Esophagus squamous epithelium (tissue), 5 donors: Measurements from ENCODE around the gene ZRANB3. TPM values are rescaled to one million over a fixed set of nuclear protein-coding genes. Genes with fewer than 3 reads are reported as not detected.

Source experiments
- DNase-seq: peaks from one replicate; lab custom pipeline; 2025; lab: John Stamatoyannopoulos, UW
- H3K27ac ChIP-seq, 4 donors: fragments of 200-600 bp; sonication (generic); one replicate each; pipeline ENCODE4 v1.5.1; 2016 to 2019; ENCODE audit warnings: mild to moderate bottlenecking in 1 of 4
- H3K27me3 ChIP-seq, 4 donors: fragments of 200-600 bp; sonication (generic); 1 replicate in 3 of 4; 2 replicates in 1 of 4; pipeline versions ENCODE4 v1.5.1 to v1.6.0; 2017 to 2021; ENCODE audit warnings: antibody characterized with exemption in 1 of 4
- H3K36me3 ChIP-seq, 3 donors: fragments of 200-600 bp; sonication (generic); one replicate each; pipeline ENCODE4 v1.5.1; 2016 to 2019
- H3K4me1 ChIP-seq, 3 donors: fragments of 200-600 bp; sonication (generic); one replicate each; pipeline ENCODE4 v1.5.1; 2017 to 2019
- H3K4me3 ChIP-seq, 4 donors: fragments of 200-600 bp; sonication (generic); 1 replicate in 3 of 4; 2 replicates in 1 of 4; pipeline ENCODE4 v1.5.1; 2016 to 2019; ENCODE audit warnings: mild to moderate bottlenecking in 2 of 4, moderate library complexity in 1 of 4
- H3K9me3 ChIP-seq, 3 donors: fragments of 200-600 bp; sonication (generic); one replicate each; pipeline ENCODE4 v1.5.1; 2016 to 2019
- CTCF ChIP-seq, 6 experiments: fragments of 450-650 bp in 4 of 6; fragments of 200-600 bp in 2 of 6; sonication (generic) in 2 of 6; IDR thresholded peaks; one replicate each; pipeline ENCODE4 v1.5.1; 2016 to 2019; ENCODE audit warnings: antibody characterized with exemption in 6 of 6, mild to moderate bottlenecking in 4 of 6, moderate library complexity in 4 of 6
- POLR2A ChIP-seq, 4 donors: fragments of 450-650 bp; IDR thresholded peaks; one replicate each; pipeline ENCODE4 v1.6.1; 2017; ENCODE audit warnings: antibody characterized with exemption in 4 of 4, mild to moderate bottlenecking in 4 of 4, moderate library complexity in 3 of 4
- WGBS, 2 donors: methylation state at CpG; one replicate each; pipeline ENCODE4 v1.1.5; 2018; 5-methylcytosine and 5-hydroxymethylcytosine counted together
- intact Hi-C: fragments of 100-400 bp; cut with DNase I; formaldehyde crosslinking; loops from one replicate; pipeline ENCODE4 v1.15.0; 2022
- total RNA-seq, 4 donors: library from RNA; depleted of rRNA; stranded (reverse); fragments of >200 nt; gene quantifications; one replicate each; pipeline ENCODE4 v1.1.0, GENCODE V29; 2016
- donor health status: DM: yes; HTN: yes; CAD: no.

ZRANB3 gene
- total RNA-seq, 4 donors from 2014 or later = 0.61 to 4.5 (median 3.5) TPM

- H3K9me3 ChIP-seq = peaks cover 0 to 6% (median 0%) of the 10 kb centered on the region in 3 donors
- intact Hi-C loops = no loop called here
- H3K4me3 ChIP-seq = no peak overlapping the region
- no peaks in the 10 kb centered on the region for H3K27me3 ChIP-seq
- no peak overlapping the region for H3K27ac ChIP-seq
- TF ChIP-seq CTCF (IDR thresholded peaks at IDR 0.05) = no peak
- no peak for TF ChIP-seq POLR2A (IDR thresholded peaks at IDR 0.05)
- DNase-seq = no peak
- WGBS, 2 donors = 80 to 94% methylated on average over 3 of the region's 3 CpGs
- no peaks in the 10 kb centered on the region for H3K4me1 ChIP-seq
- H3K36me3 ChIP-seq = no peaks in the 10 kb centered on the region
Measured at GRCh38 chr2:135337071-135337470, 193.9 kb downstream of the ZRANB3 start.

DNA sequence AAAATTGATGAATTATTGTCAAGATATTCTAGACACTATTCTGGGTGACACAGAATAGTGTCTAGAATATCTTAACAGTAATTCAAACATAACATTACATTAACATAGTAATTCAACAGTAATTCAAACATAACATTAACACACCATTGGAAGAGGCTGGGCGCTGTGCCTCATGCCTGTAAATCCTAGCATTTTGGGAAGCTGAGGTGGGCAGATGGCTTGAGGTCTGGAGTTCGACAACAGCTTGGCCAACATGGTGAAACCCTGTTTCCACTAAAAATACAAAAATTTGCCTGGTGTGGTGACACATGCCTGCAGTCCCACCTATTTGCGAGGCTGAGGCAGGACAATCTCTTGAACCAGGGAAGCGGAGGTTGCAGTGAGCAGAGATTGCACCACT is 195.8 kb downstream of the ZRANB3 start:
- no peak for TF ChIP-seq CTCF (IDR thresholded peaks at IDR 0.05)
- no peak for TF ChIP-seq POLR2A (IDR thresholded peaks at IDR 0.05)
- Histone ChIP-seq H3K9me3 (peaks cover 0 to 10% (median 0%) of the 10 kb centered on the region in 3 donors), H3K4me3 (no peak overlapping the region), H3K27ac (no peak overlapping the region), H3K36me3 (no peaks in the 10 kb centered on the region), H3K4me1 (no peaks in the 10 kb centered on the region), H3K27me3 (no peaks in the 10 kb centered on the region)
- WGBS, 2 donors = 91 to 92% methylated on average over 4 of the region's 4 CpGs
- intact Hi-C loops = no loop called here
- no peak for DNase-seq

DNA sequence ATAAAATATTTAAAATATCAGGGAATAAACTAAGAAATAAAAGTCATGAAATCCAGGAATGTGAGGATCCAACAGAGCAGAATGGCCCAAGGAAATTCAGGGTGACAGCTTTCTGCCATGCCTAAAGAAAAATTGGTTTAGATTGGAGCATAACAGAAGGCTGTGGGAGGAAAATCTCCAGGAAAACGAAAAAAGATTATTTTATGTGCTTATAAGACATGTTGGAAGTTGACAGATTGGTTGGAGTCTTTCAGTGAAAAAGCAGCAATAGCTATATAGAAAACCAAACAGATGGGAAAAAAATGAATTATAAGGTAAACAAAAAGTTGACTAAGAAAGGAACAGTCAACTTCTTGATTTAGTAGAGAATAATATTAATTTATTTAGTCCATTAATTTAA is 203.9 kb downstream of the ZRANB3 start:
- Histone ChIP-seq H3K27me3 (no peaks in the 10 kb centered on the region), H3K9me3 (peaks cover 0 to 28% (median 4%) of the 10 kb centered on the region in 3 donors), H3K27ac (no peak overlapping the region), H3K4me1 (no peaks in the 10 kb centered on the region), H3K4me3 (no peak overlapping the region), H3K36me3 (no peaks in the 10 kb centered on the region)
- no peak for TF ChIP-seq CTCF (IDR thresholded peaks at IDR 0.05)
- no peak for TF ChIP-seq POLR2A (IDR thresholded peaks at IDR 0.05)
- WGBS, 2 donors = 48 to 67% methylated on average over 1 of the region's 1 CpG
- intact Hi-C loops = no loop called here
- no peak for DNase-seq

DNA sequence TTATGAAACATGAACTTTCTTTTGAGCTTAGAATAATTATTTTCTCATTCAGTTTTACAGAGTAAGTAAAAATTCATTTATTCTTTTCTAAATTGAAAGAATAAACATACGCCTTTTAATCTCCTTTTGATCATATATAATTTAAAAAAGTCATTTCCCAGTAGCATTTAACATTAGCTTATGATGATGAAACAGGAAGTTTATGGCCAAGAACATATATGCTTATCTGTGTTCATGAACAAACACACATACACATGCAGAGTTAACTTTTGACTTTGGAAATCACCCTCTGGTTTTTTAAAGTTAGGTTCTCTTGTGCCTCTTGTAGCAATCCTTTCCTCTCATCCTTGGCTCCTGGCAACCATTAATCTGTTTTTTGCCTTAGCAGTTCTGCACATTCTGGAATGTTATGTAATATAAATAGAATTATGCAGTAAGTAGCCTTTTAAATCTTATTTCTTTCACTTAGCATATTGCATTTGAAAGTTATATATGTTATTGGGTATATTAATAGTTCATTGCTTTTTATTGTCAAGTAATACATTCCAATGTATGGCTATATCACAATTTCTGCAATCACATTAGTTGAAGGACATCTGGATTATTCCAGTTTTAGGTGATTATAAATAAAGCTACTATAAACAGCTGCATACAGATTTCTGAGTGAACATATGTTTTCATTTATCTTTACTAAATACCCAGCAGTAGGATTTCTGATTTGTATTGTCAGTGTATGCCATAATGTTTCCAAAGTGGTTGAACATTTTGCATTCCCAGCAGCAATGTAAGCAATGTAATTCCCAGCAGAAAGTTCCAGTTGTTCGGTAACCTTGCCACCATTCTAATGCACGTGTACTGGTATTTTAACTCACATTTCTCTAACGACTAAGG is 210.3 kb downstream of the ZRANB3 start:
- intact Hi-C loops = no loop called here
- Histone ChIP-seq H3K27me3 (no peaks in the 10 kb centered on the region), H3K4me1 (no peaks in the 10 kb centered on the region), H3K9me3 (peaks cover 0 to 11% (median 0%) of the 10 kb centered on the region in 3 donors), H3K4me3 (no peak overlapping the region), H3K36me3 (no peaks in the 10 kb centered on the region), H3K27ac (no peak overlapping the region)
- no peak for DNase-seq
- TF ChIP-seq POLR2A (IDR thresholded peaks at IDR 0.05) (no peak), CTCF (IDR thresholded peaks at IDR 0.05) (no peak)
- WGBS, 2 donors = 78% methylated on average over 4 of the region's 4 CpGs

DNA sequence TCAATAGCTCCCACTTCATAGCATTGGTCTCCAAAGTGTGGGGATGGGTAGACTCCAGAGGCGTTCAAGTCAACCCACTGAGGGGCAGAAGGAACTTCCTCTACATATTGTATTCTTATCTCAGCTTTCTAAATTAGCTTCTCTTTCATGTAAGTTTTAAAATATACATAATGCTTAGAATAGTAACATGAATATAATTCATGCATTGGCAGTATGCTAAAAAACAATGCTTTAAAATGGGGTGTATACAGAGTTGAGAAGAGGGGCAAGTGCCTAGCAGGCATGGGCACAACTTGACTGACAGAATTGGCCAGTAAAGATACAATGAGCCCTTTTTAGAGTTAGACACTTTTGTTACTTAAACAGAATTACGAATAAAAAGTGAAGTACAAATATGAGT is 212.2 kb downstream of the ZRANB3 start:
- Histone ChIP-seq H3K27me3 (no peaks in the 10 kb centered on the region), H3K9me3 (peaks cover 0 to 4% (median 0%) of the 10 kb centered on the region in 3 donors), H3K4me1 (no peaks in the 10 kb centered on the region), H3K4me3 (no peak overlapping the region), H3K27ac (no peak overlapping the region), H3K36me3 (no peaks in the 10 kb centered on the region)
- 80 to 84% methylated on average over 2 of the region's 2 CpGs for WGBS, 2 donors
- DNase-seq = no peak
- TF ChIP-seq CTCF (IDR thresholded peaks at IDR 0.05) (no peak), POLR2A (IDR thresholded peaks at IDR 0.05) (no peak)
- intact Hi-C loops = no loop called here
